C4-2B (cell line): ENCODE measurements around the gene ICA1.

Experiments
- H3K27ac ChIP-seq: fragments of 450-650 bp; 2 replicates; pipeline ENCODE4 v1.5.1; 2017
- CTCF ChIP-seq: fragments of 450-650 bp; conservative IDR thresholded peaks from 2 replicates; pipeline ENCODE4 v1.5.1; 2017; ENCODE audit warnings: mild to moderate bottlenecking
- ZFX ChIP-seq: fragments of 450-650 bp; IDR thresholded peaks from 2 replicates; pipeline ENCODE4 v1.6.1; 2017

ICA1 gene

GRCh38 chr7:8177109-8177933, 84.6 kb downstream of the ICA1 start:
- TF ChIP-seq ZFX: no peak
- no peak for TF ChIP-seq CTCF
- H3K27ac ChIP-seq: no peak overlapping the region

- no peak overlapping the region for H3K27ac ChIP-seq
- TF ChIP-seq CTCF (no peak), ZFX (no peak)
Observed at GRCh38 chr7:8176370-8177081, 85.4 kb downstream of the ICA1 start.

- no peak overlapping the region for H3K27ac ChIP-seq
- TF ChIP-seq CTCF (no peak), ZFX (no peak)
Observed at GRCh38 chr7:8175929-8176369, 86.0 kb downstream of the ICA1 start.

GRCh38 chr7:8172372-8173354, 89.3 kb downstream of the ICA1 start:
- no peak overlapping the region for H3K27ac ChIP-seq
- TF ChIP-seq CTCF (no peak), ZFX (no peak)

GRCh38 chr7:8169171-8169570, 92.8 kb downstream of the ICA1 start:
- TF ChIP-seq ZFX: no peak
- no peak for TF ChIP-seq CTCF
- H3K27ac ChIP-seq: no peak overlapping the region

GRCh38 chr7:8168336-8168735, 93.6 kb downstream of the ICA1 start:
- H3K27ac ChIP-seq: no peak overlapping the region
- TF ChIP-seq ZFX (no peak), CTCF (no peak)
